Spleen (tissue), 11 donors: Measurements from ENCODE around the gene ERICH2. TPM values are rescaled to one million over a fixed set of nuclear protein-coding genes. Genes with fewer than 3 reads are reported as not detected.

ENCODE experiments used
- DNase-seq: peaks from one replicate; pipeline ENCODE4 v3.0.0-alpha.2; 2020
- H3K27ac ChIP-seq, 8 donors: fragments of 200-600 bp; sonication (generic) in 7 of 8; 1 replicate in 4 of 8; 2 replicates in 4 of 8; pipeline versions ENCODE4 v1.5.0 to v1.8.0; 2016 to 2021; ENCODE audit warnings: inconsistent platforms in 4 of 8, mild to moderate bottlenecking in 4 of 8, moderate library complexity in 1 of 8
- H3K27me3 ChIP-seq, 7 donors: fragments of 200-600 bp; sonication (generic) in 6 of 7; replicated peaks in 1 of 7; 1 replicate in 4 of 7; 2 replicates in 3 of 7; pipeline versions ENCODE4 v1.5.0 to v1.8.0; 2016 to 2021; ENCODE audit warnings: inconsistent platforms in 3 of 7, mild to moderate bottlenecking in 1 of 7
- H3K36me3 ChIP-seq, 6 donors: fragments of 200-600 bp; sonication (generic) in 5 of 6; 1 replicate in 4 of 6; 2 replicates in 2 of 6; pipeline versions ENCODE4 v1.5.0 to v1.8.0; 2016 to 2021; ENCODE audit warnings: inconsistent platforms in 2 of 6
- H3K4me1 ChIP-seq, 6 donors: fragments of 200-600 bp; sonication (generic) in 5 of 6; 1 replicate in 3 of 6; 2 replicates in 3 of 6; pipeline versions ENCODE4 v1.5.0 to v1.8.0; 2016 to 2021; ENCODE audit warnings: inconsistent platforms in 3 of 6
- H3K4me3 ChIP-seq, 8 donors: fragments of 200-600 bp; sonication (generic) in 7 of 8; 1 replicate in 4 of 8; 2 replicates in 4 of 8; pipeline versions ENCODE4 v1.5.0 to v1.8.0; 2016 to 2021; ENCODE audit warnings: inconsistent platforms in 4 of 8, mild to moderate bottlenecking in 4 of 8, moderate library complexity in 2 of 8
- H3K9me3 ChIP-seq, 8 donors: fragments of 200-600 bp; sonication (generic) in 7 of 8; 1 replicate in 4 of 8; 2 replicates in 4 of 8; pipeline versions ENCODE4 v1.5.0 to v1.8.0; 2016 to 2021; ENCODE audit warnings: inconsistent platforms in 4 of 8
- CTCF ChIP-seq, 11 experiments: fragments of 200-600 bp in 7 of 11; fragments of 450-650 bp in 4 of 11; sonication (generic) in 4 of 11; IDR thresholded peaks in 8 of 11; conservative IDR thresholded peaks in 3 of 11; 1 replicate in 7 of 11; 2 replicates in 4 of 11; pipeline versions ENCODE4 v1.4.0 to v1.8.0; 2016 to 2021; ENCODE audit warnings: antibody characterized with exemption in 11 of 11, inconsistent platforms in 4 of 11, mild to moderate bottlenecking in 1 of 11
- POLR2A ChIP-seq, 3 donors: fragments of 450-650 bp; IDR thresholded peaks; one replicate each; pipeline ENCODE4 v1.5.1; 2017; ENCODE audit warnings: antibody characterized with exemption in 3 of 3, mild to moderate bottlenecking in 1 of 3
- POLR2AphosphoS5 ChIP-seq, 3 donors: sonication (generic); formaldehyde crosslinking; IDR thresholded peaks; one replicate each; pipeline ENCODE4 v1.5.1; 2017; ENCODE audit warnings: antibody characterized with exemption in 3 of 3
- WGBS, 5 donors: extraction: QIAGEN DNeasy Blood & Tissue Kit in 3 of 5; methylation state at CpG; one replicate each; pipeline versions ENCODE4 v1.1.5 to v1.1.7; 2013 to 2018; 5-methylcytosine and 5-hydroxymethylcytosine counted together
- intact Hi-C: fragments of 100-400 bp; cut with DNase I; formaldehyde crosslinking; loops from one replicate; pipeline ENCODE4 v1.15.0; 2023; ENCODE audit warnings: low total_unique reads
- polyA plus RNA-seq, 3 donors: library from polyadenylated mRNA; stranded (reverse); fragments of 200-250 nt; gene quantifications; one replicate each; pipeline ENCODE4 v1.2.1, GENCODE V29; 2013
- total RNA-seq, 7 donors: library from RNA; depleted of rRNA in 3 of 7; stranded (reverse); fragments of >200 nt in 3 of 7; fragmentation: NEBNext Ultra II Directional in 4 of 7; extraction: Animal tissue kit (Norgen Biotek cat#: 25700) in 4 of 7; gene quantifications; one replicate each; pipeline versions ENCODE4 v1.1.0 to v1.2.1, GENCODE V29; 2016 to 2021
- donor health status: healthy with polysubstance abuse.
- donor health status: DM: no; HTN: no; CAD: no; lungs with moderate emphysema.
- donor health status: DM: no; HTN: no; CAD: no.
- donor health status: Bipolar disorder and iron deficiency.
- donor health status: healthy.
- donor health status: DM: no; HTN: no; CAD: no.
- donor health status: DM: yes; HTN: yes; CAD: no.

ERICH2 gene
- total and polyA plus RNA-seq, 10 donors = 0.14 TPM; not detected in 9

GRCh38 chr2:170823088-170823897 lies 53.1 kb downstream of the ERICH2 start:
- intact Hi-C loops = no loop called here
- H3K36me3 ChIP-seq = no peaks in the 10 kb centered on the region
- peak overlapping the region in 7 of 8 donors; percentile 9 to 67 (median 26) for H3K4me3 ChIP-seq
- WGBS, 5 donors = 2 to 10% (median 4%) methylated on average over 37 to 61 of the region's 61 CpGs
- peaks cover 23 to 100% (median 75%) of the 10 kb centered on the region in 7 donors for H3K27me3 ChIP-seq
- peak; percentile 76 for DNase-seq
- H3K4me1 ChIP-seq = peaks cover 33 to 58% (median 52%) of the 10 kb centered on the region in 6 donors
- H3K9me3 ChIP-seq = no peaks in the 10 kb centered on the region
- TF ChIP-seq CTCF (IDR thresholded peaks at IDR 0.05 in 8 of 11, conservative IDR thresholded peaks at IDR 0.05 in 3 of 11) = no peak
- TF ChIP-seq POLR2A (IDR thresholded peaks at IDR 0.05) = no peak
- TF ChIP-seq POLR2AphosphoS5 (IDR thresholded peaks at IDR 0.05) = no peak
- H3K27ac ChIP-seq = no peak overlapping the region

- H3K27ac ChIP-seq = no peak overlapping the region
- DNase-seq = no peak
- no peak for TF ChIP-seq POLR2A (IDR thresholded peaks at IDR 0.05)
- no peak for TF ChIP-seq CTCF (IDR thresholded peaks at IDR 0.05 in 8 of 11, conservative IDR thresholded peaks at IDR 0.05 in 3 of 11)
- TF ChIP-seq POLR2AphosphoS5 (IDR thresholded peaks at IDR 0.05) = no peak
- 9 to 12% (median 10%) methylated on average over 11 of the region's 11 CpGs for WGBS, 5 donors
- H3K4me1 ChIP-seq = peaks cover 28 to 52% (median 46%) of the 10 kb centered on the region in 6 donors
- H3K36me3 ChIP-seq = no peaks in the 10 kb centered on the region
- no peaks in the 10 kb centered on the region for H3K9me3 ChIP-seq
- peak overlapping the region in 5 of 8 donors; percentile 23 to 67 (median 26) for H3K4me3 ChIP-seq
- peaks cover 17 to 100% (median 69%) of the 10 kb centered on the region in 7 donors for H3K27me3 ChIP-seq
- intact Hi-C loops = no loop called here
Measured at GRCh38 chr2:170823898-170824215, 53.7 kb downstream of the ERICH2 start.

DNA sequence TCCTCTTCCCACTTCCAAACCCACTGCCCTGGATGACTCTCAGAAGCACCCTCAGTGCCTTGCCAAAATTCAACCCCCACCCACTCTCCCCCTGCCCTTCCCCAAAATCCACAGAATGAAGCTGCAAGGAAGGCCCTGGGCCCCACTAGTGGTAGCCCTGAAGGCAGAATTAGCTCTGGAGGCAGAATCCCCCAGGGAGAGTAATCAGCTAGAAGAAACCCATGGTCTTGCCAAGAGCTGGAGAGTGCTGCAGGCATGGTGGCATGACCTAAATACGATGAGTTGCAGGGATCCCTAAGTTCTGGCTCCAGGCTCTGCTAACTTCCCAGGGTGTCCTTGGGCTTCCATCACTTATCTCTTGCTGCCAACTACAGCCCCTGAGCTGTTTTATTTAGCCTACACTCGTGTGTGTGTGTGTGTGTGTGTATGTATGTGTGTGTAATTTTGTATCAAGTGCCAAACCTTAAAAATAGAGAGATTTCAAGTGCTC lies 54.4 kb downstream of the ERICH2 start:
- peaks cover 28 to 45% (median 42%) of the 10 kb centered on the region in 6 donors for H3K4me1 ChIP-seq
- WGBS, 5 donors = 54 to 60% (median 57%) methylated on average over 2 of the region's 2 CpGs
- no peak overlapping the region for H3K4me3 ChIP-seq
- H3K36me3 ChIP-seq = no peaks in the 10 kb centered on the region
- intact Hi-C loops = no loop called here
- no peak for DNase-seq
- H3K27me3 ChIP-seq = peaks cover 14 to 100% (median 62%) of the 10 kb centered on the region in 7 donors
- no peak overlapping the region for H3K27ac ChIP-seq
- TF ChIP-seq POLR2A (IDR thresholded peaks at IDR 0.05) (no peak), CTCF (IDR thresholded peaks at IDR 0.05 in 8 of 11, conservative IDR thresholded peaks at IDR 0.05 in 3 of 11) (no peak), POLR2AphosphoS5 (IDR thresholded peaks at IDR 0.05) (no peak)
- H3K9me3 ChIP-seq = no peaks in the 10 kb centered on the region

- H3K4me1 ChIP-seq = peaks cover 0 to 11% (median 8%) of the 10 kb centered on the region in 6 donors
- intact Hi-C loops = no loop called here
- DNase-seq = no peak
- TF ChIP-seq POLR2AphosphoS5 (IDR thresholded peaks at IDR 0.05) (no peak), POLR2A (IDR thresholded peaks at IDR 0.05) (no peak), CTCF (IDR thresholded peaks at IDR 0.05 in 8 of 11, conservative IDR thresholded peaks at IDR 0.05 in 3 of 11) (no peak)
- no peak overlapping the region for H3K27ac ChIP-seq
- WGBS, 5 donors = 74 to 94% (median 81%) methylated on average over 6 of the region's 6 CpGs
- H3K36me3 ChIP-seq = no peaks in the 10 kb centered on the region
- no peak overlapping the region for H3K4me3 ChIP-seq
- H3K27me3 ChIP-seq = peaks cover 2 to 82% (median 31%) of the 10 kb centered on the region in 7 donors
- H3K9me3 ChIP-seq = no peaks in the 10 kb centered on the region
Measured at GRCh38 chr2:170827841-170828532, 57.8 kb downstream of the ERICH2 start.
